ENCODE data around the gene PKM. TPM values are rescaled to one million over a fixed set of nuclear protein-coding genes. Genes with fewer than 3 reads are reported as not detected.

PKM gene
- total and polyA plus RNA-seq, 2 donors (not counting 3 experiments of a cell fraction or from before 2014, with no cell fraction given): 689 to 968 TPM

DNA sequence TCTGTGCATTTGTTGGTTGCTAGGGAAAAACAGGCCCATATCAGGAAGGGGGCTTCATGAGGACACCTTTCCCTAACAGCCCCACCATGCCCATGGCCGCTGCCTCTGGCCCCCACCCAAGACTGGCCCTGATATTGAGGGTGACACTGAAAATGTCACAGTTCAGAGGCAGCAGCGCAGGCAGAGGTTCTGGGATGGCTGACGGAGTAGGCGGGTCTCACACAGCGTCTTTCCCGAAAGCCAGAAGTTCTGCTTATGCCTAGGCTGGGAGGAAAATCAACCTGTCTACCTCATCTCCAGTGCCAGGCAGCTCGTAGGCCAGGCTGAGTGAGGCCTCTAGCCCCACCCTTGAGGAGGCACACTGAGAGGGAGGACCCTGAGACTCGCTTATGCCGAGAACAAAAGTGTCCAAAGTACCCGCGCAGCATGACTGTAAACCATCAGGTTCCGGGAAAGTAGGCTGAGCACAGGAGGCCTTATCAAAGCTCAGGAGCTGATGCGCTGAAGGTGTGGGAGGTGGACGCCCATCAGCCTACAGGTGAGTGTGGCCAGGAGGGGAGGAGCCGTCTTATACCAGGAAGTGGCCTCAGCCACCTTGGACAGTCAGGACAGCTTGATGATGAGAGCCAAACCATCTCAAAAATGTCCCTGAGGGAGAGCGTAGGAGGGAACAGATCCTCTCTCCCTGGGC, 60.9 kb downstream of the PKM start:
- no peaks in the 10 kb centered on the region for H3K4me1 ChIP-seq (ENCODE audit: control insufficient read depth, extremely low read depth, insufficient read depth, low read length)
- no peaks in the 10 kb centered on the region for H3K9me1 ChIP-seq (replicated peaks; ENCODE audit: control insufficient read depth, extremely low read depth, insufficient read depth, low read length)
- H3K4me3 ChIP-seq (replicated peaks in 1 of 3; ENCODE audit: insufficient read depth in 1 of 3, low read depth in 1 of 3, low read length in 3 of 3): no peak overlapping the region
- FAIRE-seq: no peak
- H3K27me3 ChIP-seq (ENCODE audit: control insufficient read depth in 2 of 2, insufficient read depth in 2 of 2, low read length in 2 of 2): peaks cover 0 to 8% of the 10 kb centered on the region in 2 experiments
- dilution Hi-C loops (cut with MboI; ENCODE audit: extremely low pct_ligation_motif_present, low sequenced_read_pairs) (no loop called here), intact Hi-C loops (cut with micrococcal nuclease) (no loop called here)
- H3K9ac ChIP-seq (replicated peaks; ENCODE audit: extremely low read depth, insufficient read depth, low read length): no peak overlapping the region
- TF ChIP-seq, protein P1, sequence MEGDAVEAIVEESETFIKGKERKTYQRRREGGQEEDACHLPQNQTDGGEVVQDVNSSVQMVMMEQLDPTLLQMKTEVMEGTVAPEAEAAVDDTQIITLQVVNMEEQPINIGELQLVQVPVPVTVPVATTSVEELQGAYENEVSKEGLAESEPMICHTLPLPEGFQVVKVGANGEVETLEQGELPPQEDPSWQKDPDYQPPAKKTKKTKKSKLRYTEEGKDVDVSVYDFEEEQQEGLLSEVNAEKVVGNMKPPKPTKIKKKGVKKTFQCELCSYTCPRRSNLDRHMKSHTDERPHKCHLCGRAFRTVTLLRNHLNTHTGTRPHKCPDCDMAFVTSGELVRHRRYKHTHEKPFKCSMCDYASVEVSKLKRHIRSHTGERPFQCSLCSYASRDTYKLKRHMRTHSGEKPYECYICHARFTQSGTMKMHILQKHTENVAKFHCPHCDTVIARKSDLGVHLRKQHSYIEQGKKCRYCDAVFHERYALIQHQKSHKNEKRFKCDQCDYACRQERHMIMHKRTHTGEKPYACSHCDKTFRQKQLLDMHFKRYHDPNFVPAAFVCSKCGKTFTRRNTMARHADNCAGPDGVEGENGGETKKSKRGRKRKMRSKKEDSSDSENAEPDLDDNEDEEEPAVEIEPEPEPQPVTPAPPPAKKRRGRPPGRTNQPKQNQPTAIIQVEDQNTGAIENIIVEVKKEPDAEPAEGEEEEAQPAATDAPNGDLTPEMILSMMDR (IDR thresholded peaks at IDR 0.05; ENCODE audit: extremely low read depth in 1 of 2, insufficient read depth in 1 of 2, low read depth in 1 of 2, low read length in 2 of 2): no peak
- TF ChIP-seq MYC (IDR thresholded peaks at IDR 0.05; ENCODE audit: low read depth, low read length): no peak
- ChIA-PET POLR2A (no interaction called here), CTCF (no interaction called here)
- H4K20me1 ChIP-seq (replicated peaks; ENCODE audit: control insufficient read depth, extremely low read depth, insufficient read depth, low read length): no peaks in the 10 kb centered on the region
- no peaks in the 10 kb centered on the region for H3K79me2 ChIP-seq (ENCODE audit: control insufficient read depth, insufficient read depth, low read length)
- H3K4me2 ChIP-seq (ENCODE audit: insufficient read depth, low read length): no peak overlapping the region
- no peaks in the 10 kb centered on the region for H3K36me3 ChIP-seq (ENCODE audit: control insufficient read depth in 2 of 2, extremely low read depth in 1 of 2, insufficient read depth in 2 of 2, low read length in 2 of 2)
- BruUV-seq (replicated peaks): no TSS peak
- no peaks in the 10 kb centered on the region for H3K9me3 ChIP-seq (replicated peaks; ENCODE audit: control insufficient read depth, insufficient read depth, low read length)
- no peak overlapping the region for H2AFZ ChIP-seq (ENCODE audit: low read depth, low read length)
- no peak for DNase-seq (ENCODE audit: low read depth, low spot score)
- H3K27ac ChIP-seq (ENCODE audit: insufficient read depth, low read depth, low read length): no peak overlapping the region

DNA sequence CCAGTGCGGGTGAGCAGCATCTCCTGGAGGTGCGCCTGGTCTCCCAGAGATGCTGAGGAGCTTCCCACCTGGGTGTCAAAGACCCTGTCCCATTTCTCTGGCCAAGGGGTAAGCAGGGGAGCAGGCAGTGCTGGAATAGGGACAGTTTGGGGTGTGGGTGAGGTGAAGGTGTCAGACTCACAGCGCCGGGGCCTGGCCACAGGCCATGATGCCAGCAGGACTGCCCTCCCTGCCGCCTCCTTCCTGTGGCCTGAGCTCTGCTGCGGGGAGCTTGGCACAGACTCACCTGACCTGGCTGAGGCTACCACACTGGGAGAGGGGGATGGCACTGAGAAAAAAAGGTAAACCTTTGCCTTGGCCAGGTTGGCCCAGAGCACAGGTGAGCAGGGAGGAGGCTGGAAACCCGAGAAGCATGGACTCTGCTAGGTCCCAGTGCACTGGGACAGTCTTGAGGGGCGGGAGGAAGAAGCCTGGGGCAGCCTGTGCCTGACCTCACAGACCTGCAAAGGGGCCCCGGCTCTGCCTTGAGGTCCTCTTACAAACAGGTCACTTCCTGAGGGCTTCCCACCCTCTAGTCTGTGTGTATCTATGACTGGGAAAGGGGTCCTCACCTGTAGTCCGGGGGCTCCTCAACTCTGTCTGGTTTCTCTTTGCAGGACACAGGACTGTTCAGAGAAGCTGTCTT, 61.6 kb downstream of the PKM start:
- H3K4me1 ChIP-seq (ENCODE audit: control insufficient read depth, extremely low read depth, insufficient read depth, low read length): no peaks in the 10 kb centered on the region
- TF ChIP-seq POLR2A (IDR thresholded peaks at IDR 0.05; ENCODE audit: low read depth, low read length): no peak
- no peak overlapping the region for H3K4me2 ChIP-seq (ENCODE audit: insufficient read depth, low read length)
- dilution Hi-C loops (cut with MboI; ENCODE audit: extremely low pct_ligation_motif_present, low sequenced_read_pairs): no loop called here
- ChIA-PET POLR2A (interaction anchor here (0.6 kb wide), 1 partner anchor 16 kb away, joined by 14 read pairs; no protein-coding TSS in a partner anchor), CTCF (interaction anchor here (1.6 kb wide), 1 partner anchor 13 kb away, joined by 5 read pairs; no protein-coding TSS in a partner anchor)
- no peak overlapping the region for H2AFZ ChIP-seq (ENCODE audit: low read depth, low read length)
- H3K9me3 ChIP-seq (replicated peaks; ENCODE audit: control insufficient read depth, insufficient read depth, low read length): no peaks in the 10 kb centered on the region
- H3K9ac ChIP-seq (replicated peaks; ENCODE audit: extremely low read depth, insufficient read depth, low read length): no peak overlapping the region
- peaks cover 0 to 7% of the 10 kb centered on the region in 2 experiments for H3K27me3 ChIP-seq (ENCODE audit: control insufficient read depth in 2 of 2, insufficient read depth in 2 of 2, low read length in 2 of 2)
- BruUV-seq (replicated peaks): no TSS peak
- H3K4me3 ChIP-seq (replicated peaks in 1 of 3; ENCODE audit: insufficient read depth in 1 of 3, low read depth in 1 of 3, low read length in 3 of 3): no peak overlapping the region
- DNase-seq (ENCODE audit: low read depth, low spot score): no peak
- H4K20me1 ChIP-seq (replicated peaks; ENCODE audit: control insufficient read depth, extremely low read depth, insufficient read depth, low read length): no peaks in the 10 kb centered on the region
- no peaks in the 10 kb centered on the region for H3K36me3 ChIP-seq (ENCODE audit: control insufficient read depth in 2 of 2, extremely low read depth in 1 of 2, insufficient read depth in 2 of 2, low read length in 2 of 2)
- no peak for FAIRE-seq
- no peaks in the 10 kb centered on the region for H3K9me1 ChIP-seq (replicated peaks; ENCODE audit: control insufficient read depth, extremely low read depth, insufficient read depth, low read length)
- intact Hi-C loops (cut with micrococcal nuclease): no loop called here
- no peak overlapping the region for H3K27ac ChIP-seq (ENCODE audit: insufficient read depth, low read depth, low read length)
- no peaks in the 10 kb centered on the region for H3K79me2 ChIP-seq (ENCODE audit: control insufficient read depth, insufficient read depth, low read length)
